GM21390 (cell line): ENCODE results near the gene MCHR1.
"Not testable (repeated sequence)": the region's sequence is repeated elsewhere in the genome, so short reads cannot be mapped to it uniquely, and the experiment has no call there.

Source experiments
- ATAC-seq: cut with Tn5 transposase; IDR thresholded peaks from one replicate; pipeline ENCODE4 v1.9.1; 2021; ENCODE audit not compliant: unreplicated experiment

The MCHR1 gene

DNA sequence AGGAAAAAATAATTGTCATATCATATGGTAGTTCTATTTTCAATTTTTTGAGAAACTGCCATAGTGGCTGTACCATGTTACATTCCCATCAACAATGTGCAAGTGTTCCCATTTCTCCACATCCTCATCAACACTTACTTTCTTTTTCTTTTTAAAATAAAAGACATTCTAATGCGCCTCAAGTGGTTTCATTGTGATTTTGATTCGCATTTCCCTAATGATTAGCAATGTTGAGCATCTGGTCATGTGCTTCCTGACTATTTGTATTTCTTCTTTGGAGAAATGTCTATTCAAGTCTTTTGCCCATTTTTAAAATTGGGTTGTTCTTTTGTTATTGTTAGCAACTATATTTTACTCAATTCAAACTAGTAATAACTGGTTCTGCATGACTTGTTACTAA, 8.4 kb downstream of the MCHR1 start:
- no peak for ATAC-seq

DNA sequence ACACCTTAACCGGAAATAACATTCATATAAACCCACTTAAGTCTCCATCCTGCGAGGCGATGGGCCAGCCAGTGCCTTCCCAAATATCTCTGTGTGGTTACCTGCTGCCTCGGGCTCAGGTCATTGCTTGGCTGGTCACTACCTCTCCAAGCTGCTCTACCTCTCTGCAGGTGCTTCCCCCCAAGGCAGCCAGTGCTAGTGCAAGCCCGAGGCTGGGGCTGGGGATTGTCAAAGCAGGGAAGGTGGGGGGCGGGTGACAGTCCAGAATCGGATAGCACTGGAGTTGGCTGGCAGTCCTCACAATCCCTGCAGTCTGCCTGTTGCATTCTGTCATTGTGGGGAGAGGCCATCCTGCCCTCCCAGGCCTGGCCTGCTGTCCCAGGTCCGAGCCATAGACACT, 11.1 kb downstream of the MCHR1 start:
- no peak for ATAC-seq

DNA sequence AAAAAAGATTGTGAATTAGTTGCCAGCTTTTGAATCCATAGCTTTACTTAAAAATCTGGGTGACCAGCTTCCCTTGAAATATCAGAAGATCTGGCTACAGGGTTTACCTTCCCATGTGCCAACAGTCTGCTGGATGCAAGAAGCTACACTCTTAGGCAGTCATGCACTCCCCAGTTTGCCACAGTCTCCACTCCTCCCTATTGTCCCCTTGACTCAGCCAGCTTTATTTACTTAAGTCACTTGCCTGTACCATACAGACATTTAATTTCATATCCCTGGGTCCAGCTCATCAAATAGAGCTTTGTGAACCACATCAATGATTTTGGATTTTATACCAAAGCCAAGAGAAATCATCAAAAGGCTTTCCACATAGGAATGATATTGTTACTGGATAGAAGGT, 12.2 kb downstream of the MCHR1 start:
- ATAC-seq, result no peak

DNA sequence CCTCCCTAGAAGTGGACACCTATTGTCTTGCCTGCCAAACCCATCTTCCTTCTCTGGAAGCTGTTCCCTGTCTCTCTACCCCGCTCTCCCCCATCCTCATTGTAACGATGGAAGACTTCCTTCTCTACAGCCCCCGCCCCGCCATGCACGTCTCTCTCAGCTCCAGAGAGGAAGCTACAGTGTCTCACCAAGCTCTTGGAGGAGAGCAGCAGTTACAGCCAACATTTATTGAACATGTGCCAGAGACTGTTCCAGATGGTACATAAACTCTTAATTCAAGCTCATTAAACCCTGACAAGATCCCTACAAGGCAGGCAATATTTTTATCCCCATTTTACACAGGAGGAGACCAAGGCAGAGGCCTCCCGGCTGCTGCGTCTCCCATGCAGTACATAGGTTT, 15.1 kb downstream of the MCHR1 start:
- ATAC-seq, result no peak

DNA sequence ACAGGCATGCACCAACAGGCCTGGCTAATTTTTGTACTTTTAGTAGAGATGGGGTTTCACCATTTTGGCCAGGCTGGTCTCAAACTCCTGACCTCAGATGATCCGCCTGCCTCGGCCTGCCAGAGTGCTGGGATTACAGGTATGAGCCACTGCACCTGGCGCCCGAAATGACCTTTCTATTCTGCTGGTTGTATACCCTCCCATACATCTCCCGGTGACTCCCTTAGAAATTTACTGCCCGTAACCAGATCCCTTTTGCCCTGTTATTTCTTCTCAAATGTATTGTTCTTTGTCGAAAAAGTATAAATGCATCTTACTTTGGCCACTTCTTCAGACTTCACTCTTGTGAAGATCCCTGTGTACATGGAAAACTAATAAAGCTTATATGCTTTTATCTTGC, 22.0 kb downstream of the MCHR1 start:
- no peak for ATAC-seq

DNA sequence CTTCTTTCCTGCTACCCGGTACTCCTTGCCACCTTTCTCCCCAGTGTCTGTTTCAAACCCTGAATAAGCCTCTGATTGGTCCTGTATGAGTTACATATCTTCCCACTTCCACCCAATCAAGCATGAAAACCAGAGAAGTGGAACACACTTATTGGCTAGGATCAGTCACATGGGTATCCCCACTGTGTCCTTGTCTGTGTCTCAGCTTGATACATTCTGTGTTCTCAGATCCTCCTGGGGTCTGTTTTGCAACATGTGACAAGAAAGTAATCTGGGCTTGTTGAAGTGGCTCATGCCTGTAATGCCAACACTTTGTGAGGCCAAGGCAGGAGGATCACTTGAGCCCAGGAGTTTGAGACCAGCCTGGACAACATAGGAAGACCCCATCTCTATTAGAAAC, 23.9 kb downstream of the MCHR1 start:
- ATAC-seq, result no peak

DNA sequence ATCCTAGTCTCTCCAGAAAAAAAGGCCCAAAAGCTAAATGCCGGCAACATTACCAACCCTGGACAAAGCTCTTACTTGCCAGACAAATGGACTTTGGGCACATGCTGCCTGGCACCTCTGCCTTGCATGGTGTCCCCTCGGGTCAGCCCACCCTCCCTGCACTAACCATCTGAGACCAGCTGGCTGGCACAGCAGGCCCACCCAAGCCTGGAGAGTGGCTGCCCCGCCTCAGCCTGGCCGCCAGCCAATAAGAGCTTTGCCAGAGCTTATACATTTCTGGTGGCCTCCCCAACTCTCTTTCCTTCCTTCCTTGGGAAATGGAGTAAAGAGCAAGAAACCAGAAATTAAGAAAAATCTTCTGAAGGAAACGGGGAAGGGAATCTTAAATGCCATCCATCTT, 24.5 kb downstream of the MCHR1 start:
- no peak for ATAC-seq

DNA sequence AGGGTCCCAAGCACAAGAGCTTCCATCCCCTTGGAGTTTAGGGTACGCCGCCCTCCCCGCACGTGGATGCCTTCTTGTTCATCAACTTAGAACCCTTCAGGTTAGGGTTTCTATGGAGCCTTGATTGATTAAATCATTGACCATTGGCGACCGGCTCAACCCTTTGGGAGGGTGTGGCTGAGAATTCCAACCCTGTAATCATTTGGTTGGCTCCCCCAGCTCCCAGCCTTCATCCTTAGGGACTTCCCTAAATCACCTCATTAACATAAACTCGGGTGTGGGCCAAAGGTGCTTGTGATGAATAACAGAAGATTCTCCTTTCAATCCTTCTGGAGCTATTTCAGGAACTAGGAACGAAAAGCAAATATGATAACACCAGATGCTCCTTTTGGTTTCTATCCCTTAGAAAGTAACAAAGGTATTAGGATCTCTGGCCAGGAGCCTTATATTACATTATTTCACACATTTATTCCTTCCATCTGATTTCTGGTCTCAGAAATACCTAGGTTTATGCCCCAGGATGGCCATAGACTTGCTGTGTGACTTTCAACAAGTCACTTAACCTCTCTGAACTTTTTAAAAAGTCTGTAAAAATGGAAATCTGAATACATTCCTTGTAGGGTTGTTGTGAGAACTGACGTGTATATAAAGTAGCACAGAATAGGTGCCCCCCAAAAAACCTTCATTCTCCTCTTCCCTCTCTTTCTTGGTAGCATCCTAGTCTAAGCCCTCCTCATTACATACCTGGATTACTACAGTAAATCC, 26.8 kb downstream of the MCHR1 start:
- ATAC-seq, result no peak

DNA sequence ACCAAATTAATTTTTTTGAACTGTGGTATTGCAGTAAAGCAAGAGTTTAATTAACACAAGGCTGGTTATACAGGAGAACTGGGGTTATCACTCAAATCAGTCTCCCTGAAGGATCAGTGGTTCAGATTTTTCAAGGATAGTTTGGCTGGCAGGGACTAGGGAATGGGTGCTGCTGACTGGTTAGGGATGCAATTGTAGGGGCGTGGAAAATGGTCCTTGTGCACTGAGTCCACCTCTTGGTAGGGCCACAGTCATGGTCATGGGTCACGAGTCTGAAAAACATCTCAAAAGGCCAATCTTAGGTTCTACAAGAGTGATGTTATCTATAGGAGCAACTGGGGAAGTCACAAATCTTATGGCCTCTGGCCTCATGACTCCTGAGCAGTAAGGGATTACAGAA, 27.9 kb downstream of the MCHR1 start:
- ATAC-seq, result no peak

DNA sequence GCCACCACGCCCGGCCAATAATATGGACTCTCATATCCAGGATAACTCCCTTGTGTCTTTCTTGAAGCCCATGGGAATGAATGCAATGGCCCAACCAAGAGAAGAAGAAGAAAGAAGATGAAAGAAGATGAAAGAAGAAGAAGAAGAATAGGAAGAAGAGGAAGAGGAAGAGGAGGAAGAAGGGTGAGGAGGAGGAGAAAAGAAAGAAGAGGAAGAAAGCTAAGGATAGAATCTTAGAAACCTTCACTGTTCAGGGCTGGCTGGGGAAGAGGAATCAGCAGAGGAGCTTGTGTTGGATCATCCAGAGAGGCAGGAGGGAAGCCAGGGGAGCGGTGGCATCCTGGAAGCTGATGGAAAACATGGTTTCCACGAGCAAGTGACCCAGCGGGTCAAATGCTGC, 28.9 kb downstream of the MCHR1 start:
- ATAC-seq, result no peak

DNA sequence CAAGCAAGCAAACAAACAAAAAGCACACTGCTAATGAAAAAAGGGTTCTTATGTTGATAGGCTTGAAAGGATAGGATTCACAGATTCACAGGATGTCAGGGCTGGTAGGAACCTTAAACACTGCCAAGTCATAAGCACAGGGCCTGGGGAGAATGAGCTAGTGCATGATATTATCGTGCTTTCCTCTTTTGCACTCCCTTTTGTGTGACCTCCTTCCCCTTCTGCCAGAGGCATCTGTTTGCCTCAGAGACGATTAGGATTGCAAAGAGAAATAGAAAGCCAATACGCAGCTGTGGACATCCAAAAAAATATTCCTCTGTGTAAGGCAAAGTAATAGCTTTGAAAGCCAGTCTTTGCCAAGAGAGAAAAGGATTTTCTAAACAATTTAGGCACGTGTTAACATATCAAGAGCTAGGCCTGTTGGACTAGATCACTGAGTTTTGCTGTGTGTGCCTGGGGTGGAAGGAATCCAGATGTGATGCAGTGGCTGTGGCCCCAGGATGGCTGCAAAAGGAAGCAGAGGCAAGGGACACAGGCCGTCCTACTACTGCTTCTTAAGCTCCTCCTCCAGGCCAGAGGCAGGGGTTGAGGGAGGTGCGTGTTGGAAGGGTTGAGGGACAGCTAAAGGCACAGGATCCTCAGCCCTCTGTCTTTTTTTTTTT, 30.6 kb downstream of the MCHR1 start:
- ATAC-seq, result no peak

DNA sequence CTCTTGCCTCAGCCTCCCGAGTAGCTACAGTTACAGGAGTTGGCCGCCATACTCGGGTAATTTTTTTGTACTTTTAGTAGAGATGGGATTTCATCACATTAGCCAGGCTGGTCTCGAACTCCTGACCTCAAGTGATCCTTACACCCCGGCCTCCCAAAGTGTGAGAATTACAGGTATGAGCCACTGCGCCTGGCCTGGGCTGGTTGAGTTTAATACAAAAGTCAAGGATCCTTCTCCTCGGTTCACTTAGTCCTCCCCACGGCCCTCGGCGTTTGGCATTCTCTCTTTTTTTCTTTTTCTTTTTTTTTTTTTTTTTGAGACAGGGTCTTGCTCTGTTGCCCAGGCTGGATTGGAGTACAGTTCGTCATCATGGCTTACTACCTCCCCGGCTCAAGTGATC, 33.0 kb downstream of the MCHR1 start:
- ATAC-seq, result no peak

DNA sequence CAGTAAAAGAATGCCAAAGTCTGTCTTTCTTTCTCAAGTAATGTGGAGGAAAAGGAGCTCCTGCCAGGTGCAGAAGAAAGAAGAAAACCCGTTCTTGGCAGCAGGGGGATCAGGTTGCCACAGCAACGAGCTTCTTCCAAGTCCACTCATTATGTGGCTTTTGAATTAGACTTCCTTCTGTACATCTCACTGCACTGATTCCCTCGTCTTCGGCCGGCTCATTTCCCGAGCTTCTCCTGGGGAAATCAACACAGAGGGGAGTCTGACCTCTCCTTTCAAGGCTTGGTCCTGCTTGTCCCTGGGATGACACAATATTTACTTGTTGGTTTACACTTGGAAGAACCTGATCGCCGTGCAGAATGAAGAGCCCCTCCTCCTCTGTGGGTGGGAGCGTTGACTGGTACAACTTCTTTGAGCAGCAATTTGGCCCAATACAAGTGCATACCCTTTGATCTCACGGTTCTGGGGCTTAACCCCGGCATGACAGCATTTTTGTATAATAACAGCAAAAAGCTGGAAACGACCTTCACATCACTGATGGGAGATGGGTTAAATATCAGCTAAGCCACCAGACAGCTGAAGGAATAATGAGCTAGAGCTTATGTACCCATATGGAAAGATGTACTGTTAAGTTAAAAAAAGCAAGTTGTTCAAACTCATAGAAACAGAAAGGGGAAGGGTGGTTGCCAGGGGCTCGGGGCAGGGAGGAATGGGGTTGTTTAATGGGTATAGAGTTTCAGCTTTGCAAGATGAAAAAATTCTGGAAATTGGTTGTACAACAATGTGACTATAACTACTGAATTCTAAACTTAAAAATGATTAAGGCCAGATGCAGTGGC, 35.4 kb downstream of the MCHR1 start:
- no peak for ATAC-seq

DNA sequence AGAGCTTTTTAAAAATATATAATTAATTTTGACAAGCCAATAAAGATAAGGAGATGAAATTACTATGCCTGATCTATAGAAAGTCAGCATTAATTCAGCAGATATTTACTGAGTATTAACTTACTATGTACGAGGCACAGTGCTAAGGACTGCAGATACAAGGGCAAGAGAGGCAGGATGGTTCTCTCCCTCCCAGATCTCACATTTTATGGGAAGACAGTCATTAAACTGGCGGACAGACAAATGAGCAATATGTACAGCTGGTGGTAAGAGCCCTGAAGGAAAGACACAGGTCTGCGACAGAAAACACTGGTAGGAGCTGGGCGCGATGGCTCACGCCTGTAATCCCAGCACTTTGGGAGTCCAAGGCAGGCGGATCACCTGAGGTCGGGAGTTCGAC, 36.8 kb downstream of the MCHR1 start:
- no peak for ATAC-seq

DNA sequence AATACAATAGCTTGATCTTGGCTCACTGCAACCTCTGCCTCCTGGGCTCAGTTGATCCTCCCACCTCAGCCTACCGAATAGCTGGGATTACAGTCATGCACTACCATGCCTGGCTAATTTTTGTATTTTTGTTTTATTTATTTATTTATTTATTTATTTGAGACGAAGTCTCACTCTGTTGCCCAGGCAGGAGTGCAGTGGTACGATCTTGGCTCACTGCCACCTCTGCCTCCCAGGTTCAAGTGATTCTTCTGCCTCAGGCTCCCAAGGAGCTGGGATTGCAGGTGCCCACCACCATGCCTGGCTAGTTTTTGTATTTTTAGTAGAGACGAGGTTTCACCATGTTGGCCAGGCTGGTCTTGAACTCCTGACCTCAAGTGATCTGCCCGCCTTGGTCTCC, 38.4 kb downstream of the MCHR1 start:
- not testable (repeated sequence) for ATAC-seq

DNA sequence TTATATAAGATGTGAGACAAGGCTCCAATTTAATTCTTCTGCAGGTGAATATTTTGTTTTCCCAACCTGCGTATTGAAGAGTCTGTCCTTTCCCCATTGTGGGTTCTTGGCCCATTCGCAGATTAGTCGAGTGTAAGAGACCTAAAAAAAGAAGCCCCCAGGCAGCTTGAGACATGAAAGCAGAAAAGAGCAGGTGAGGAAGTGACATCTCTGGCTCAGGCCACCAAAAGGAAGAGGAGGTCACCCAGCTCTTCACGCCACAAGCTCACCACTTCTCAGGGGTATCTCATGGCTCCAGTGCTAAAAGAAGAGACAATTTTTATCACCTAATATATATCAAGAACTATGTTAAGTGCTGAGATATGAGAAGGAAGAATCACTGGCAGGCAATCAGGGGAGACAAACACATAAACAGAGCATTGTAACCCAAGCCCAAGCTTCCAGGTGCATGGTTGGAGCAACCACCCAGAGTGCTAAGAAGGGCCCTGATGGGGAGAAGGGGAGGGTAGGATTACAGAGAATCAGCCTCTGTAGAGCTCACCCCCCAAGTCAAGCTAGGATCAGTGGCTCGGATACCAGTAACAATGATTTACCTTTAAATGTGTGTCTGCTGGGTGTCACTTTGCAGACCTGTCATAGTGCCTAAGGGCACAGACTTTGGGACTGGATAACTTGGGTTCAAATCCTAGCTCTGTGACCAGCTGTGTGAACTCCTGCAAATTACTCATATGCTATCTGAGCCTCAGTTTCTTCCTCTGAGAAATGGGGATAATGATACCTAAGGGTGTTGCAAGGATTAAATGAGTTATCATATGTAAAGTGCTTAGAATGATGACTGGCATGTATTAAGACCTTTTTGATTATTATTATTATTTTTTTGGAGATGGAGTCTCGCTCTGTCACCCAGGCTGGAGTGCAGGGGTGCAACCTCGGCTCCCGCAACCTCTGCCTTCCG, 39.2 kb downstream of the MCHR1 start:
- no peak for ATAC-seq

DNA sequence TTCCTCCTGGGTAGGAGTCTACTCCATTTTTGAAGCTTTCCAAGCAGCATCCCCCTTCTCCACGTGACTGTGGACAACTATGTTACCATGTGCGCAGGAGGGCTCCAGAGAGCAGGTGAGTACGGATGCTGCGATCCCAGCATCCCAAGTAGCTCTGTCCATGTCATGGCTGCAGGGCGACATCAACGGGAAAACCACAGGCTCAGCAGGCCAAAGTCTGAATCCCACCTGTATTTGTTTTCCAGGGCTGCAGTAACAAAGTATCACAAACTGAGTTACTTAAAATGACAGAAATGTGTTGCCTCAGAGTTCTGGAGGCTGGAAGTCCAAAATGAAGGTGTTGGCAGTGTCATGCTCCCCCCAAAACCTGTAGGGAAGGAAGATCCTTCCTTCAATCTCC, 40.3 kb downstream of the MCHR1 start:
- no peak for ATAC-seq

DNA sequence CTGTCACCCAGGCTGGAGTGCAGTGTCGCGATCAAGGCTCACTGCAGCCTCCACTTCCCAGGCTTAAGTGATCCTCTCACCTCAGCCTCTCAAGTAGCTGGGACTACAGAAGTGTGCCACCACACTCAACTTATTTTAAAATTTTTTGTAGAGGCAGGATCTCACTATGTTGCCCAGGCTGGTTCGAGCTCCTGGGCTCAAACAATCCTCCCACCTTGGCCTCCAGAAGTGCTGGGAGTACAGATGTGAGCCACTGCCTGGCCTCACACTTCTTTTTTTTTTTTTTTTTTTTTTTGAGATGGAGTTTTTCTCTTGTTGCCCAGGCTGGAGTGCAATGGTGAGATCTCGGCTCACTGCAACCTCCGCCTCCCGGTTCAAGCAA, 40.9 kb downstream of the MCHR1 start:
- not testable (repeated sequence) for ATAC-seq

DNA sequence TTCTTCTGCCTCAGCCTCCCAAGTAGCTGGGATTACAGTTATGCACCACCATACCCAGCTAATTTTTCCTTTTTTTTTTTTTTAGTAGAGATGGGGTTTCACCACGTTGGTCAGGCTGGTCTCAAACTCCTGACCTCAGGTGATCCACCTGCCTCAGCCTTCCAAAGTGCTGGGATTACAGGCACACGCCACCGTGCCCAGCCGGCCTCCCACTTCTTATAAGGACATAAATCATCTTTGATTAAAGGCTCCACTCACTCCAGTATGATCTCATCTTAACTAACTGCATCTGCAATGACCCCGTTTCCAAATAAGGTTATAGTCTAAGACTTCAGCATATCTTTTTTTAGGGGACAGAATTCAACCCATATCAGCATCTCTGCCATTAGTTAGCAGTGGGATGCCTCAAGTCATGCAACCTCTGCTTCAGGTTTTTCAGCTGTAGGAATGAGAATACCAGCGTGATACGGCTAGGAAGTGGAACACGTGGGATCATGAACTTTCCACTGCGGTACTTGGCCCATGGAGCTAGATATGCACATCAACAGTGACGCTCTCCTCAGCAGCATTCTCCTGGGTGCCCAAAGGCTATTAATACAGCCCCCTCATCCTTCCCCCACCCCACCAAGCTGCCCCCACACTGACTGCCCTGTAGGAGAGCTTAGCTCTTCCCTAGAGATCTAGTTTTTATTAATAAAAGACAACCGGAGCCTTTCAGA, 41.4 kb downstream of the MCHR1 start:
- no peak for ATAC-seq

DNA sequence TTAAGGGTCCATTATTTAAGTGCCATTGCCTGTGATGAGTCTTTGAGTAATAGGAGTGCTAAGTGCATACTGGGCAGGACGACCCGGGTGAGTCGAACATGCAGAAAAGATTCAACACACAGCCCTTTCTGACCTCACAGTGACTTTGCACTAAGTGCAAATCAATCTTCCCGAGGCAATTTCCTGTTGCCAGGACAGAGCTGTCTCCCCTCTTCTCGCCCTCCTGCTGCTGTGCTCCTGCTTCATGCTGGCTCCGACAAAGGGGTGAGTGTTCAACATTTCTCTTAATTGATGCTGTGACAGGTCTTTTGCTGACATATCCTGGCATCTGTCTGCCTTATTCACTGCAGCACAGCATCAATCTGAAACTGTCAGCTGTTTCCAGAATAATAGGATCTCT, 42.0 kb downstream of the MCHR1 start:
- ATAC-seq, result no peak
